WTC11 (cell line): ENCODE results near the gene GGCX.
"Not testable (repeated sequence)": the region's sequence is repeated elsewhere in the genome, so short reads cannot be mapped to it uniquely, and the experiment has no call there.

Source experiments
- AR ChIP-seq: fragments of 250-450 bp; sonication (Bioruptor Pico); IDR thresholded peaks from 2 replicates; pipeline ENCODE4 v1.9.0; 2021; ENCODE audit warnings: mild to moderate bottlenecking
- CBFB ChIP-seq: sonication (generic); formaldehyde crosslinking; IDR thresholded peaks from 2 replicates; pipeline ENCODE4 v1.8.1; 2022; ENCODE audit warnings: mild to moderate bottlenecking, low read depth, missing genetic modification reagents
- CREM ChIP-seq: sonication (generic); formaldehyde crosslinking; IDR thresholded peaks from 2 replicates; pipeline ENCODE4 v1.8.1; 2022; ENCODE audit warnings: mild to moderate bottlenecking, missing genetic modification reagents, moderate library complexity
- TF ChIP-seq, protein P1 (sequence below): sonication (generic); formaldehyde crosslinking; conservative IDR thresholded peaks from 2 replicates; pipeline ENCODE4 v1.8.1; 2022; ENCODE audit warnings: mild to moderate bottlenecking, missing genetic modification reagents

- TF ChIP-seq CREM, CBFB, AR (CRISPR knock-in tag): not testable (repeated sequence)
- TF ChIP-seq, protein P1, sequence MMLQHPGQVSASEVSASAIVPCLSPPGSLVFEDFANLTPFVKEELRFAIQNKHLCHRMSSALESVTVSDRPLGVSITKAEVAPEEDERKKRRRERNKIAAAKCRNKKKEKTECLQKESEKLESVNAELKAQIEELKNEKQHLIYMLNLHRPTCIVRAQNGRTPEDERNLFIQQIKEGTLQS (CRISPR knock-in tag) = not testable (repeated sequence)
These were observed 31.0 kb upstream of the GGCX start for GRCh38 chr2:85592299-85592698.
